ENCODE results near the gene LRRC8C.

DNA sequence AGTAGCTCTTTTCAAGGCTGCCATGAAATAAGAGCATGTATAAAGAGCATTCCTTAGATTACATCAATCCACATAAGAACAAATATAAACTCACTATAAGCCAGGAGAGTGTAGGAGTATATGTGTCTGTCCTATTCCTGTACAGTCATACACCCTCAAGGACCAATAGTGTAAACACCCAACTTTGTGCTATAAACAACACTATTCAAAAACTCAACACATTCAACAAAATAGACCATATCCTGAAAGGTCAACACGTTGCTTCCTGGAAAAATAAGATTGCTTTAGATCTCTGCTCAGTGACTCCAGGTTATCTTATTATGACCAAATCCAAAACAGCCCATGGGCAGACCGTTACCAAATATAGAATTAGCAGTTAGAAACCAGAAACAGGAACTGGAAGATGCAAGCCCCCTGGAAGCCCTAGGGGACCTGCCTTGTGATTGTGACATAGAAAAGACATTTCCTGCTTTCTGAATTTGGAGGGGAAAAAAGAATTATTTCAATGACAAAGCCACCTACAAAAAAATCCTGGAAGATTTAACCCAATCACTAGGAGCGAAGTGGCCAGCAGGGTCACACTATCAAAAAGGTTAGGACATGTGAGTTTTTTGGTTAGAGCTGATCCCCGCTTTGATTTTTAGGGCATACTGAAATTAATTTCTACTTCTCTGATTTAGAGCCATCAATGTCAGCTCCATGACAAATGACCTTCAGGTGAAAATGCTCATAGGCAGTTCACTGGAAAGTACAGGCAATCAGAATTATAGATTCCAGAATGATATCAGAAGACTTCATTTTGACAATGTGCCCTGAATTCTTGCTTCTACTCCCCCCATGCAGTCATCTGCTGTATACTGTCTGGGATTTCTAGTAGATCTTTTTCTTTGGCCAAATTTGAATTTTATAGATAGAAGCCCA, 59.9 kb downstream of the LRRC8C start:
- TF ChIP-seq, protein P1, sequence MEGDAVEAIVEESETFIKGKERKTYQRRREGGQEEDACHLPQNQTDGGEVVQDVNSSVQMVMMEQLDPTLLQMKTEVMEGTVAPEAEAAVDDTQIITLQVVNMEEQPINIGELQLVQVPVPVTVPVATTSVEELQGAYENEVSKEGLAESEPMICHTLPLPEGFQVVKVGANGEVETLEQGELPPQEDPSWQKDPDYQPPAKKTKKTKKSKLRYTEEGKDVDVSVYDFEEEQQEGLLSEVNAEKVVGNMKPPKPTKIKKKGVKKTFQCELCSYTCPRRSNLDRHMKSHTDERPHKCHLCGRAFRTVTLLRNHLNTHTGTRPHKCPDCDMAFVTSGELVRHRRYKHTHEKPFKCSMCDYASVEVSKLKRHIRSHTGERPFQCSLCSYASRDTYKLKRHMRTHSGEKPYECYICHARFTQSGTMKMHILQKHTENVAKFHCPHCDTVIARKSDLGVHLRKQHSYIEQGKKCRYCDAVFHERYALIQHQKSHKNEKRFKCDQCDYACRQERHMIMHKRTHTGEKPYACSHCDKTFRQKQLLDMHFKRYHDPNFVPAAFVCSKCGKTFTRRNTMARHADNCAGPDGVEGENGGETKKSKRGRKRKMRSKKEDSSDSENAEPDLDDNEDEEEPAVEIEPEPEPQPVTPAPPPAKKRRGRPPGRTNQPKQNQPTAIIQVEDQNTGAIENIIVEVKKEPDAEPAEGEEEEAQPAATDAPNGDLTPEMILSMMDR (IDR thresholded peaks at IDR 0.05; ENCODE audit: insufficient read depth, low read depth, low read length), result no peak
- TF ChIP-seq EZH2 (IDR thresholded peaks at IDR 0.05; ENCODE audit: insufficient read depth, low read length), result no peak

Measured in astrocyte (in vitro differentiated cells and primary cell).